Activated CD8-positive, alpha-beta T cell treated with anti-CD3 and anti-CD28 coated beads for 36 hours (primary cell): ENCODE measurements around the gene SLC5A5. TPM values are rescaled to one million over a fixed set of nuclear protein-coding genes. Genes with fewer than 3 reads are reported as not detected.

Experiments used
- ATAC-seq: fragments of 200-7000 bp; cut with Tn5 transposase; one replicate; pipeline ENCODE4 v1.10.0; 2021; ENCODE audit warnings: mild to moderate bottlenecking, moderate library complexity
- CTCF ChIA-PET: fragments of 350-600 bp; sonication (Branson Sonifier 250); formaldehyde crosslinking; loops from one replicate; lab custom pipeline; 2021; ENCODE audit warnings: antibody characterized with exemption; lab: Charles Lee
- POLR2A ChIA-PET: fragments of 350-600 bp; sonication (Branson Sonifier 250); formaldehyde crosslinking; loops from one replicate; lab custom pipeline; 2021; ENCODE audit warnings: antibody characterized with exemption; lab: Charles Lee
- DNase-seq: peaks from one replicate; pipeline ENCODE4 v3.0.0-alpha.2; 2020
- H3K27ac Mint-ChIP-seq: one replicate; pipeline ENCODE4 v1.8.0; 2021; ENCODE audit warnings: mild to moderate bottlenecking, mixed read lengths
- H3K27me3 Mint-ChIP-seq: one replicate; pipeline ENCODE4 v1.8.0; 2021; ENCODE audit warnings: mixed read lengths
- H3K36me3 Mint-ChIP-seq: one replicate; pipeline ENCODE4 v1.8.0; 2021; ENCODE audit warnings: low read depth, mixed read lengths
- H3K4me1 Mint-ChIP-seq: one replicate; pipeline ENCODE4 v1.8.0; 2021; ENCODE audit warnings: low read depth, mixed read lengths
- H3K4me3 Mint-ChIP-seq: one replicate; pipeline ENCODE4 v1.8.0; 2021; ENCODE audit warnings: mild to moderate bottlenecking, moderate library complexity, mixed read lengths
- H3K9me3 Mint-ChIP-seq: one replicate; pipeline ENCODE4 v1.8.0; 2021; ENCODE audit warnings: mixed read lengths
- CTCF ChIP-seq: fragments of 200-600 bp; IDR thresholded peaks from one replicate; pipeline ENCODE4 v1.8.0; 2022; ENCODE audit warnings: antibody characterized with exemption, mild to moderate bottlenecking
- intact Hi-C: fragments of 100-400 bp; cut with micrococcal nuclease; formaldehyde crosslinking; loops from one replicate; pipeline ENCODE4 v1.10.0; 2022
- total RNA-seq, 2 experiments: library from RNA; stranded (reverse); gene quantifications; one replicate each; pipeline ENCODE4 v1.2.3, GENCODE V29; 2021

The SLC5A5 gene
- total RNA-seq, 2 experiments from 2014 or later = 0.87 to 0.99 TPM

DNA sequence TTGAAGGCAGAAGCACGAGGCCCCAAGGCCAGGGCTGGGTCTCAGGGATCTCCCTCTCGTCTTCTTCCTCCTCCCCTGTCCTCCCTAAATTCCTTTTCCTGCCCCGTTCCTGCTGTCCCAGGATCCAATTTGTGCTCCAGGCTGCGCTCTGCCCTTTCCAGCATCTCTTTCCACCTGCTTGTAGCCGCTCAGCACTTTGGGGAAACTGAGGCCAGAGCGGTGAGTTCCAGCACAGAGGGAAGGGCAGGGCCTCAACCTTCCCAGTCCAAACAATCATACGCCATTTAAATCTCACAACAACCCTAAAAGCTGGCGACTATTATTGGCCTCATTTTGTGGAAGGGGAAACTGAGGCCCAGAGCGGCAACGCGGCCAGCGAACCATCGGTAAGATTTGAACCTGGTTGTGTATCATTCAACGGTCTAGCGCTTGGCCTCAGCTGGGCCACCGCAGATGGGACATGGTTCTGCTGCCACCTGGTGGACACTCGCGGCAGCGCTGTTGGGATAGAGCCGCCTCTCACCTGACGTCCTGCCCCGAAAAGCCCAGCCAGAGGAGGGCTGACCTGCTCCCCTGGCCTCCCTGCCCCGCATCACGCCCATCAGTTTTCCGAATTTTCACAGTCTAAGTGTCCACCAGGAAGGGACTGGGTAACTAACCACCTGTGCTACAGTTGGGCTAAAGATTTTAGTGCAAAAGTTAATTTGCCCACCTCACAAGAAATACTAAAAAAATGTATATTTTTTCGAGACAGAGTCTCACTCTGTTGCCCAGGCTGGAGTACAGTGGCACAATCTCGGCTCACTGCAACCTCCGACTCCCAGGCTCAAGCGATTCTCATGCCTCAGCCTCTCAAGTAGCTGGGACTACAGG is 16.2 kb upstream of the SLC5A5 start:
- Mint-ChIP-seq H3K4me1 (peaks cover 22% of the 10 kb centered on the region), H3K27ac (peak overlapping the region; percentile 10), H3K9me3 (peaks cover 3% of the 10 kb centered on the region), H3K4me3 (no peak overlapping the region), H3K36me3 (peaks cover 10% of the 10 kb centered on the region), H3K27me3 (no peaks in the 10 kb centered on the region)
- CTCF ChIA-PET = interaction anchor here (0.6 to 11.7 kb wide), 22 partner anchors 8 to 414 kb away, joined by 3 to 194 read pairs (median 5); partner anchors contain the start of genes B3GNT3, CCDC124, JAK3 and MAP1S
- intact Hi-C loops = loop anchor here (5.0 to 10.0 kb wide), 3 partner anchors 61 to 153 kb away; partner anchors contain the start of gene B3GNT3
- peak; percentile 91 for TF ChIP-seq CTCF
- POLR2A ChIA-PET = interaction anchor here (1.0 to 2.2 kb wide), 4 partner anchors 10 to 77 kb away, joined by 4 to 9 read pairs (median 5); partner anchors contain the start of genes CCDC124 and SLC5A5
- ATAC-seq (peak; percentile 28), DNase-seq (peak; percentile 95)

- H3K36me3 Mint-ChIP-seq = peaks cover 47% of the 10 kb centered on the region
- peak within 1 kb of the TSS; percentile 82 for H3K4me3 Mint-ChIP-seq
- intact Hi-C loops = loop anchor here (2.0 to 10.0 kb wide), 4 partner anchors 65 to 157 kb away; partner anchors contain the start of genes B3GNT3 and CCDC124
These were observed 12.0 kb upstream of the SLC5A5 start, which contains the start of gene RPL18A for GRCh38 chr19:17859533-17860330. RPL18A (plus strand) TSS chr19:17859910; CDS start chr19:17859957, 47 bp downstream.

DNA sequence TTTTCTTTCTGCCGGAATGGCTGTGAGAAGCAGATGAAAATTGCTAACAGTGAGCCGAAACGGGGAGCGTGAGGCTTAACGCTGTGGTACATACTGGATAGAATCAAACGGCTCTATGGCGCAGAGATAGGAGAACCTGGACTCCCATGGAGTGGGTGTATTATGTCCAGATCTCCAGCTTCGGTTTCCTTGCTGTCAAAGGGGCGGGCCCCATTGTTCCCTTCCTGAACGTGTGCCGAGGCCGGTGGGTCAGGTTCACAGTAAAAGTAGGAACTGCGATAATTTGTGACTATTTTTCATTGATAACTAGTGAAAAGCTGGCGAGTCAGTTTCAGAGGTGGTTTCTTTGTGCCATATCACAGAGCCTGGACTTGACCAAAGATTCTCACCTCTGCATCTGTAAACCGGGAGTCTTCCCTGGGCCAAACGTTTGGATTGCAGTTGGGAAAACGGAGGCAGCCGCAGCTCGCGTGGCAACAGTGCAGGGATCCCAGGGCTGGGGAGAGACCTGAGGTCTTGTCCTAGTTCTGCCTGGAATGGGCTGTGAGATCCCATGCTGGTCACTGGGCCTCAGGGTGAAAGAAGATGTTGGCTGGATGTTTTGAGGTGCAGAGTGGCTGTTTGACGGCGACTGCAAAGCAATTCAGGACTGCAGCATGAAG is 11.3 kb upstream of the SLC5A5 start:
- Mint-ChIP-seq H3K4me3 (peak overlapping the region; percentile 82), H3K36me3 (peaks cover 51% of the 10 kb centered on the region), H3K4me1 (peaks cover 30% of the 10 kb centered on the region), H3K9me3 (no peaks in the 10 kb centered on the region), H3K27me3 (no peaks in the 10 kb centered on the region), H3K27ac (peak overlapping the region; percentile 97)
- ATAC-seq (no peak), DNase-seq (no peak)
- ChIA-PET CTCF (interaction anchor here (0.6 to 11.7 kb wide), 7 partner anchors 11 to 136 kb away, joined by 3 to 194 read pairs (median 4); partner anchors contain the start of genes CCDC124 and SLC5A5), POLR2A (interaction anchor here (0.7 to 8.7 kb wide), 26 partner anchors 10 to 455 kb away, joined by 3 to 143 read pairs (median 4); partner anchors contain the start of genes BST2, CCDC124, FCHO1 and JAK3)
- intact Hi-C loops = no loop called here
- TF ChIP-seq CTCF = no peak

More at GRCh38 chr19:17859533-17860330, 12.0 kb upstream of the SLC5A5 start, which contains the start of gene RPL18A:
- no peaks in the 10 kb centered on the region for H3K9me3 Mint-ChIP-seq
- peak; percentile 99 for DNase-seq
- H3K27me3 Mint-ChIP-seq = no peaks in the 10 kb centered on the region
- POLR2A ChIA-PET = interaction anchor here (0.7 to 8.7 kb wide), 32 partner anchors 11 to 455 kb away, joined by 3 to 143 read pairs (median 4); partner anchors contain the start of genes BST2, CCDC124, FCHO1 and JAK3
- H3K4me1 Mint-ChIP-seq = peaks cover 30% of the 10 kb centered on the region
- CTCF ChIA-PET = interaction anchor here (0.6 to 11.7 kb wide), 26 partner anchors 8 to 364 kb away, joined by 3 to 194 read pairs (median 3); partner anchors contain the start of genes CCDC124, JAK3 and SLC5A5
- peak; percentile 79 for TF ChIP-seq CTCF
- H3K27ac Mint-ChIP-seq = peak within 1 kb of the TSS; percentile 97
- peak; percentile 94 for ATAC-seq

GRCh38 chr19:17860993-17861360 is 10.8 kb upstream of the SLC5A5 start:
- DNase-seq = no peak
- ChIA-PET CTCF (interaction anchor here (0.7 to 11.7 kb wide), 5 partner anchors 11 to 136 kb away, joined by 3 to 194 read pairs (median 4); partner anchors contain the start of genes CCDC124 and SLC5A5), POLR2A (interaction anchor here (0.7 to 8.7 kb wide), 20 partner anchors 10 to 455 kb away, joined by 3 to 143 read pairs (median 4); partner anchors contain the start of genes BST2, CCDC124, FCHO1 and JAK3)
- H3K27me3 Mint-ChIP-seq = no peaks in the 10 kb centered on the region
- peaks cover 28% of the 10 kb centered on the region for H3K4me1 Mint-ChIP-seq
- peaks cover 51% of the 10 kb centered on the region for H3K36me3 Mint-ChIP-seq
- TF ChIP-seq CTCF = no peak
- H3K27ac Mint-ChIP-seq = peak overlapping the region; percentile 97
- intact Hi-C loops = no loop called here
- no peaks in the 10 kb centered on the region for H3K9me3 Mint-ChIP-seq
- peak overlapping the region; percentile 82 for H3K4me3 Mint-ChIP-seq
- no peak for ATAC-seq
